BE2C (cell line): ENCODE results near the gene ZFPL1.

ENCODE experiments used
- DNase-seq: peaks from one replicate; pipeline ENCODE4 v3.0.0-alpha.2; 2020
- H3K27me3 ChIP-seq: fragments of 250-450 bp; sonication (Bioruptor Pico); 2 replicates; pipeline ENCODE4 v1.5.1; 2020; ENCODE audit warnings: mild to moderate bottlenecking
- H3K36me3 ChIP-seq: fragments of 250-450 bp; sonication (Bioruptor Pico); 2 replicates; pipeline ENCODE4 v1.5.1; 2020; ENCODE audit warnings: mild to moderate bottlenecking
- H3K4me1 ChIP-seq: fragments of 250-450 bp; sonication (Bioruptor Pico); 2 replicates; pipeline ENCODE4 v1.5.1; 2020
- H3K4me3 ChIP-seq: 2 replicates; pipeline ENCODE4 v1.5.1; 2011; ENCODE audit warnings: low read depth, low read length
- H3K9me3 ChIP-seq: fragments of 250-450 bp; sonication (Bioruptor Pico); 2 replicates; pipeline ENCODE4 v1.5.1; 2020
- TF ChIP-seq, protein P1 (sequence below): IDR thresholded peaks from 2 replicates; pipeline ENCODE4 v1.5.1; 2012; ENCODE audit warnings: mild to moderate bottlenecking, low read depth, low read length

The ZFPL1 gene

DNA sequence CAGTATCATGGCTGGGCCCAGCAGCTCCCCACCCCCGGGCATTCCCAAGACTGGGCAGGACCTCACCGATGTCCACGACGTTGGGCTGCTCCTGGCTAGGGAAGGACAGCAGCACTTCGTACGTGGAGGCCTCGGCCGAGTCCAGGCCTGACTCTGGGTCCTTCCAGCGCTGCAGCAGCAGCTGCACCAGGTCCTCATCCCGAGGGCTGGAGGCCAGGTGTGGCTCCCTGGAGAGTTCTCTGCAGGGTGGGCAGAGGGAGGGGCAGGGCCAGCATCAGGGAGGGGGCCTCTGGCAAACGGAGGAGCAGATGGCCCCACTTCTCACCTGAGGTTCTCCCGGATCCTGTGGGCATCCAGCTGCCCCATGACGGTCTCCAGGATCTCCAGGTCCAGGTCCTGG lies 26.0 kb upstream of the ZFPL1 start:
- Histone ChIP-seq H3K4me1 (no peaks in the 10 kb centered on the region), H3K27me3 (no peaks in the 10 kb centered on the region), H3K4me3 (no peak overlapping the region), H3K9me3 (no peaks in the 10 kb centered on the region), H3K36me3 (no peaks in the 10 kb centered on the region)
- TF ChIP-seq, protein P1, sequence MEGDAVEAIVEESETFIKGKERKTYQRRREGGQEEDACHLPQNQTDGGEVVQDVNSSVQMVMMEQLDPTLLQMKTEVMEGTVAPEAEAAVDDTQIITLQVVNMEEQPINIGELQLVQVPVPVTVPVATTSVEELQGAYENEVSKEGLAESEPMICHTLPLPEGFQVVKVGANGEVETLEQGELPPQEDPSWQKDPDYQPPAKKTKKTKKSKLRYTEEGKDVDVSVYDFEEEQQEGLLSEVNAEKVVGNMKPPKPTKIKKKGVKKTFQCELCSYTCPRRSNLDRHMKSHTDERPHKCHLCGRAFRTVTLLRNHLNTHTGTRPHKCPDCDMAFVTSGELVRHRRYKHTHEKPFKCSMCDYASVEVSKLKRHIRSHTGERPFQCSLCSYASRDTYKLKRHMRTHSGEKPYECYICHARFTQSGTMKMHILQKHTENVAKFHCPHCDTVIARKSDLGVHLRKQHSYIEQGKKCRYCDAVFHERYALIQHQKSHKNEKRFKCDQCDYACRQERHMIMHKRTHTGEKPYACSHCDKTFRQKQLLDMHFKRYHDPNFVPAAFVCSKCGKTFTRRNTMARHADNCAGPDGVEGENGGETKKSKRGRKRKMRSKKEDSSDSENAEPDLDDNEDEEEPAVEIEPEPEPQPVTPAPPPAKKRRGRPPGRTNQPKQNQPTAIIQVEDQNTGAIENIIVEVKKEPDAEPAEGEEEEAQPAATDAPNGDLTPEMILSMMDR, result no peak
- no peak for DNase-seq

- Histone ChIP-seq H3K9me3 (no peaks in the 10 kb centered on the region), H3K36me3 (no peaks in the 10 kb centered on the region), H3K4me3 (no peak within 1 kb of the TSS), H3K4me1 (no peaks in the 10 kb centered on the region), H3K27me3 (no peaks in the 10 kb centered on the region)
- DNase-seq, result no peak
- TF ChIP-seq, protein P1, result no peak
These were observed 25.5 kb upstream of the ZFPL1 start, which contains the start of gene NAALADL1 for GRCh38 chr11:65058419-65059054. Gene NAALADL1, minus strand, starts transcription at chr11:65058553. Its CDS starts 32 bp downstream, at chr11:65058521.

GRCh38 chr11:65059523-65059922 lies 24.5 kb upstream of the ZFPL1 start:
- no peaks in the 10 kb centered on the region for H3K27me3 ChIP-seq
- no peaks in the 10 kb centered on the region for H3K4me1 ChIP-seq
- H3K4me3 ChIP-seq, result no peak overlapping the region
- TF ChIP-seq, protein P1, result no peak
- no peak for DNase-seq
- H3K9me3 ChIP-seq, result no peaks in the 10 kb centered on the region
- no peaks in the 10 kb centered on the region for H3K36me3 ChIP-seq

- Histone ChIP-seq H3K36me3 (no peaks in the 10 kb centered on the region), H3K4me1 (no peaks in the 10 kb centered on the region), H3K27me3 (no peaks in the 10 kb centered on the region), H3K9me3 (no peaks in the 10 kb centered on the region), H3K4me3 (no peak overlapping the region)
- DNase-seq, result no peak
- TF ChIP-seq, protein P1, result no peak
These were observed 23.8 kb upstream of the ZFPL1 start for GRCh38 chr11:65059959-65060824.

DNA sequence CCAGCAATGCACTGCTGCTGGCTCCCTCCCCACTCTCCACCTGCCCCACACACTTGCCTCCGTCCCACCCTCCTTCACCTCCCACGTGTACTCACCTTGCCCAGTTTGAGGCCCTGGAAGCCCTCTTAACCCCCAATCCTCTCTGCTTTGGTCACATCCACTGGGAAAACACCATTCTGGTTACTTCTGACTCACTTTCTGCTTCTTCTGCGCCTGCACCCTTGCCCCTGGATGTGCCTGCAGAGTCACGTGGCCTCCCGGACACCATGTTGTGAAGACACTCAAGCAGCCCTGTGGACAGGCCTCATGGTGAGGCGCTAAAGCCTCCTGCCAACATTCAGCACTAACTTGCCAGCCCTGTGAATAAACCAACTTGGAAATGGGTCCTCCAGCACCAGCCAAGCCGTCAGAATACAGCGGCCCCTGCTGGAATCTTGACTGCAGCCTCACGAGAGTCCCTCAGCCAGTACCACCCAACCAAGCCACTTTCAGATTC lies 23.1 kb upstream of the ZFPL1 start:
- H3K4me1 ChIP-seq, result no peaks in the 10 kb centered on the region
- no peaks in the 10 kb centered on the region for H3K27me3 ChIP-seq
- DNase-seq, result no peak
- H3K4me3 ChIP-seq, result no peak overlapping the region
- H3K36me3 ChIP-seq, result no peaks in the 10 kb centered on the region
- H3K9me3 ChIP-seq, result no peaks in the 10 kb centered on the region
- TF ChIP-seq, protein P1, result no peak

- H3K4me1 ChIP-seq, result no peaks in the 10 kb centered on the region
- TF ChIP-seq, protein P1, result no peak
- H3K27me3 ChIP-seq, result no peaks in the 10 kb centered on the region
- H3K36me3 ChIP-seq, result no peaks in the 10 kb centered on the region
- DNase-seq, result no peak
- H3K9me3 ChIP-seq, result no peaks in the 10 kb centered on the region
- no peak overlapping the region for H3K4me3 ChIP-seq
These were observed 20.5 kb upstream of the ZFPL1 start for GRCh38 chr11:65063532-65063931.
